HG02943 (cell line): ENCODE results near the gene HSD3B2.
"Not testable (repeated sequence)": the region's sequence is repeated elsewhere in the genome, so short reads cannot be mapped to it uniquely, and the experiment has no call there.

Experiments used
- ATAC-seq: cut with Tn5 transposase; IDR thresholded peaks from one replicate; pipeline ENCODE4 v1.9.1; 2021; ENCODE audit warnings: mild to moderate bottlenecking, low read depth, moderate library complexity; ENCODE audit not compliant: unreplicated experiment

The HSD3B2 gene

DNA sequence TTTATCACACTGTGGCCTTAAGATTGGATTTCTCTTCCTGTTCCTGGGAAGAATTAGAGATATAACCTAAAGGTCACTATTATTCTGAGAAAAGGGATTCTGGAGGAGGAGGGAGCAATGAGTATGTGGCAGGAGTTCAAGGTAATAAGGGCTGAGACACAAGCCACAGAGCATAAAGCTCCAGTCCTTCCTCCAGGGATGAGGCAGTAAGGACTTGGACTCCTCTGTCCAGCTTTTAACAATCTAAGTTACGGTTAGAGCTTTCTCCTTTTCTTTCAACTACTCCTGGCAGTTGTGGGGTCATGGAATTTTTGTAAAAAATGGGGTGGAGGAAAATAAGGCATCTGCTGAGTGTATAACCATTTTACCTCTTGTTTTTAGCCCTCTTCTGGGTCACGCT is at the start of gene HSD3B2:
Gene HSD3B2 (plus strand): TSS at position 201 of the 400 bp plus-strand sequence. CDS start 270 bp downstream, outside the sequence.
- no peak for ATAC-seq

DNA sequence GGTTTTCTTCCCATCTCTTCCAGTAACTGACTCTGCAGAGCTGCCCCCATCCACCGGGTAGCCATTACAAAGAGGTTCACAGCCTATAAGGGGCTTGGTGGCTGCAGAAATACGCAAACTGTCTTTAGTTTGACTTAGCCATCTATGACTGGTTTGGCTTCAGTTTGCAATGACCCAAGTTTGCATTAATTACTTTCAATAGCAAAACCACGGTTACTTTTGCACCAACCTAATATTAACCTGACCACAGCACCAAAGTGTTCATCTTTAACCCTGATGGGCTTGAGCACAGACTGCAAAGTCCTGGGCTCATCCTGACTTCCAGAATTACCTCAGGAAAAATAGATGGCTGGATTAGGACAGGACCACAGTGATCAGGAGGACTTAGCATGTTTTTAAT is 48.5 kb upstream of the HSD3B2 start:
- ATAC-seq: peak; percentile 80

DNA sequence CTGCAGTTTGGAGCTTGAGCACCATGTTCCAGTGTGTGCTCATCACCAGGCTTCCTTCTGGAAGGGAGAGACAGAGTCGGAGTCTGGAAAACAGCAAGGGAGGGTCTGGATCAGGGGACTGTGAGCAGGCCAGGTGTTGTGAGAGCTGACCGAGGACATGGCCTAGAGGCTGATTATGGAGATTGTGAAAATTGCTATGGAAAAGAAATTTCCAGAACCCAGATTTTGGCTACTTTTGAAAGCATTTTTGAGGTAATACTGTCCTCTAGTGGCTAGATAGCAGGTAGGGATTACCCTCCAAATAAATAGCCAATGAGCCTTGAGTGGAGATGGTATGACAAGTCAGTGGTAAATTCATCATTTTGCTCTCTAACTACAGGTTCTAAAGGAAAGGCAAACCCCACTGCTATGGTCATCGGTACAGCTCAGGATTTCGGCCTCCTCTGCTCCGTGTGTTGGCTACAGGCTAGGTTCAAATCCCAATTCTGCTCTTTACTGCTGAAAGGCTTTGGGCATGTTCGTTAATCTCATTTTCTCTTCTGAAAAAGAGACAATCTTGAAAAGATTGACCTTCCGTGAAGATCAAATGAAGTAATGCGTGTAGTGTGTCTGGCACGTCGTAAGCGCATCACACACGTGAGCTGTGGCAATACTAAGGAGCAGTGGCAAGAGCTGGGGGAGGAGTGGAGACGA is 47.4 kb upstream of the HSD3B2 start:
- ATAC-seq: no peak

DNA sequence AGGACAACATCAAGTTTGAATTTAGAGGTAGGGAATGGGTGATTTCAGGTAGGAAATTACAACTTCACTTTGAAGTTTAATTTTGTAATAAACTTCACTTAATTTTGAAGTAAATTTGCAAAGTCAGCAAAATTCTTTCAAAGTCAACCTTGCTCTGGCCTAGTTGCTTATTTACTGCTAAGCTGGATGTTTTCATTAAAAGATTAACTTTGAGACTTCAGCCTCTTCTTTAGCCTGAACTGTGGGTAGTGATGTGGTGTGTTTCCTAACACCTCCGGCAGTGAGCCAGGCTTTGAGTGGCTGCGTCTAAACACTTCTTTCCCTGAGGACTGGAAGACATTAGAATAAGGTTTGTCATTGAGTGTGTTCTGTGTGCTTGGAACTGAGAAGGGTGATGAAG is 46.4 kb upstream of the HSD3B2 start, which contains the start of gene HAO2:
Gene HAO2 (plus strand): TSS at position 232 of the 400 bp plus-strand sequence. CDS start 12,301 bp downstream, outside the sequence.
- ATAC-seq: no peak

DNA sequence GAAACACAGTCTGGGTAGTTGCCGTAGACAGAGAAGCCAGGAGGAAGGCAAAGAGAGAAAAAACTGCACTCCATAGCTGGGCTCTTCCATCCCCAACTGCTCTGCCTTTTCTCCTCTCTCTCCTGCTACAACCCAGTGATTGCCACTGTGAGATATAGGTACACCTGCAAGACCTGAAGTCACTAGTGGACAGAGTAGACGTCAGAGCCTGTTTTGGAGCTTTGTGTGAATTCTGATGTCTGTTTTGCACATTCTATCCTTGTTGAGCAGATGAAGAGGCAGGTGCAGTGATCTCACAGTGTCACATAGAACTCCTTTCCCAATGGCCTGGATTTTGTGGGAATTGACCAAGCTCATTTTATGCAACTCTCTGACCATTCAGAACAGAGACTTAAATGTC is 44.2 kb upstream of the HSD3B2 start:
- ATAC-seq: no peak

DNA sequence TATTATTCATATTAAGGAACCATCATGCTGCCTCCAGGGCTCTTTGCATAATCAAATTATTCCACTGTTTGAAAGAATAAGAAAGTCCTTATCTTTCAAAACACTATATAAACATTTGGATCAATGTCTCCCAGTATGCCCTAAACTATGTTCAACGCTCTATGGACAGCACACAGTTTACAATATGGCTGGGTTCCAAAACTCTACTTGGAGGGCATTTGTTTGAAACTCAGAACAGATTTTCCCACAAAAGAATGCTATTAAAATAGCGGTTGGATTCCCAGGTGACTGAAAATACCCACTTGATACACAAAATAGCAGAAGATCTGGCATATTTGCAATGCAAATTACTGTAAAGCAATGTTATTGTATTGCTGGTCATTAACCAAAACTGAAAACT is 43.1 kb upstream of the HSD3B2 start:
- ATAC-seq: no peak

DNA sequence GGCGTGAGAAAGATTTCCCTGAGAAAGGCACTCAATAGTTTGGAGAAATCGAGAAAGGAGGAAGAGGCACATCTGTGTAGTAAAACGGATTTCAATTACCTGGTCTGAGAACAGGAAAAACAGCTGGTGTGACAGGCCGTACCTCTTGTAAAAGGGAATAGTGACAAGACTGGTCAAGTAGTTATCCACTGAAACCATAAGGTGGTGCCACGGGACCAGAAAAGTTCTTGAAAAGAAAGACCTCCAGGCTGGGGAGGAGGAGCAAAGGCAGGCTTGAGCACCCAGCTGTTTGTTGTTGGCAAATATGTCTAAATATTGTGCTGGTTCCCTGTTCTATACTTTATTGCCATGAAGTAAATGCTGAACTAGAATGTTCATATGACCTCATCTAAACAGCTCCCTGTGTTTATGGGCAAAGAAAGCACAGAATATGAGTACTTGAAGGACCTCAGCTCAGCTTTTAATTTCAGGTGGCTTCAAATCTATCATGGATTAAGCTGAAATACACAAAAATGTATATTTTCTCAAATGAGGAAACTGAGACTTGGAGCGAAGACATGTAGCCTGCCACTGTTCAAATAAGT is 42.4 kb upstream of the HSD3B2 start:
- no peak for ATAC-seq

DNA sequence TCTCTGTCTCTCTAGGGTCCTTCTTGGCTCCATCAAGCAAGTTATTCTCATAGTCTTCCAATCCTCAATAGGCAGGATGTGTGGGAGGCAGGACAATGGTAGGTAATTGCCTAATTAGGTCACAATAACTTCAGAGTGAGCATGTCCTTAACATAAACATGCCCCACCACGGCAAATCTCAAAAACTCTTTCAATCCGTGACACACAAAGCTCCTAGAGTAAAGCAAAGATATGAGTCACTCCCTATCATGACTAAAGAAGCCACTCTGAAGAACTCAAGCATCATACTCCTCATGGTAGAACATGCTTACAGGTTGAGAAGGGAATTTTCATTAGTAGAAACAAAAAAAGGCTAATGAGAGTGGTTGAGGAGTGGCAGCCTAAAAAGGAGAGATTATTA is 41.5 kb upstream of the HSD3B2 start:
- no peak for ATAC-seq

DNA sequence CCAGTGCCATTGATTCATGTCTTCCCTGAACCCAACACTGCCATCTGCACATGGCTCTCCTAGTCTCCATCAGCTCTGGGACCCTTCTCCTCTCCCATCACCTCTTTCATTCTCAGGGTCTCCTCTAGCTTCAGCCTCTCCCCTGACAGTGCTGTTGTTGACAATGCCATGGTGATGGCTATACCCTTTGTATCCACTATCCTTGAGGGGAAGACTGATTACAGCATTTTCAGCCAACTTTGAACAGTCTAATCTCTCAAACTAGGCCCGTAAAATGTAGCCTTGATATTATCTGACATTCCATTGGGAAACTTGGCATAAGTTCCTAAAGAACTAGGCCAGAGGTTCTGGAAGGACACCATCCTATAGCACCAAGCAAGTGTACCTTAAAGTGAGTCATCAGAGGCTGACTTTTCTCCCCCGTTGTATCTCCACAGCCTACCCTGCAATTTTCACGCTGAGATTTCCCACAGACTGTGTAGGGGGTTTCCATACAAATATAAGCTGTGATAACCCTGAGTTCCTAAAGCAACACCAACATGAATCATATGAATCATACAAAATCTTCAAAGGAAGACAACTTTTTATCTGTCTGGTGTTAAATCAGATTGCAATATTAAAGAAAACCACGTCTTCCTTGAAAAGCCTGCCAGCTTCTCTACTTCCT is 40.6 kb upstream of the HSD3B2 start:
- ATAC-seq: no peak

DNA sequence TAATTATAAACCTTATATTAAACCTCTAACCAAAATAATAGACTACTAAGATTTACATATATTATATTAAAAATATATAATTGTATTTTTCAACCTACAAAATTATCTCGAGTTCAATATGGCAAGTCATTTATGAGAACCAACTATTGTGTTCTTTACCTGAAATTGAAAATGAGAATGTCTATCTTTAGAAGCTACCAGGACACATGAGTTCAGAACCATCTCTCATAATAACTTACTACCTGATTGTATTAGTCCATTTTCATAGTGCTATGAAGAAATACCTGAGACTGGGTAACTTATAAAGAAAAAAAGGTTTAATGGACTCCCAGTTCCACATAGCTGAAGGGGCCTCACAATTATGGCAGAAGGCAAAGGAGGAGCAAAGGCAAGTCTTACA is 39.6 kb upstream of the HSD3B2 start:
- ATAC-seq: no peak

DNA sequence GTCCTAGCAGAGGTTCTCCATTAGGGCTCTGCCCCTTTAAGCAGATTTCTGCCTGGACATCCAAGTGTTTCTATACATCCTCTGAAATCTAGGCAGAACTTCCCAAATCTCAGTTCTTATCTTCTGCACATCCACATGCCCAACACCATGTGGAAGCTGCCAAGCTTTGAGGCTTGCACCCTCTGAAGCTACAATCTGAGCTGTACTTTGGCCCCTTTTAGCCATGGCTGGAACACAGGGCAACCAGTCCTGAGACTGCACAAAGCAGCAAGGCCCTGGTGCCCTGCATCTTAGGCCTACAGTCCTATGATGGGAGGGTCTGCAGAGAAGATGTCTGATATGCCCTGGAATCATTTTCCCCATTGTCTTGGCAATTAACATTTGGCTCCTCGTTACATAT is 38.4 kb upstream of the HSD3B2 start:
- ATAC-seq: no peak

DNA sequence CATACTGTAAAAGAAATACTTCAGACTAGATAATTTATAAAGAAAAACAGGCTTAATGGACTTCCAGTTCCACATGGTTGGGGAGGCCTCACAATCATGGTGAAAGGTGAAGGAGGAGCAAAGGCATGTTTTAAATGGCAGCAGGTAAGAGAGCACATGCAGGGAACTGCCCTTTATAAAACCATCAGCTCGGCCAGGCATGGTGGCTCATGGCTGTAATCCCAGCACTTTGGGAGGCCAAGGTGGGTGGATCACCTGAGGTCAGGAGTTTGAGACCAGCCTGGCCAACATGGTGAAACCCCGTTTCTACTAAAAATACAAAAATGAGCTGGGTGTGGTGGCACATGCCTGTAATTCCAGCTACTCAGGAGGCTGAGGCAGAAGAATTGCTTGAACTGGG is 37.4 kb upstream of the HSD3B2 start:
- ATAC-seq: not testable (repeated sequence)

DNA sequence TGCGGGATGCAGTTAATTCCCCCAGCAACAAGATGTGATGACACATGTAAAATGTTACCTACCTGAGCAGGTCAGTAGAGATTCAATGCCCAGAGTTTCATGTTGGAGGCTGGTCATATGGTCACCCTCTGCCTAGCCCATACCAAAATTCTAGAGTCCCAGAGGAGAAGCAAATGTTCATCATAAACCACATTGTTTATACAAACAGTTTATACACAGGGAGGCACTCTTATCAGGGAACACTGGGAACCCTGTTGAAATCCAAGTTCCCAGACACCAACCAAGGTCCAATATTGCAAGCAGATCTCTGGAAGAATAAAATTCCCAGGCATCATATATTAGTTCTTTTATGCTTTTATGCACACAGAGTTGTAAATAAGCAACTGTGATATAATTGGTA is 35.8 kb upstream of the HSD3B2 start:
- no peak for ATAC-seq

DNA sequence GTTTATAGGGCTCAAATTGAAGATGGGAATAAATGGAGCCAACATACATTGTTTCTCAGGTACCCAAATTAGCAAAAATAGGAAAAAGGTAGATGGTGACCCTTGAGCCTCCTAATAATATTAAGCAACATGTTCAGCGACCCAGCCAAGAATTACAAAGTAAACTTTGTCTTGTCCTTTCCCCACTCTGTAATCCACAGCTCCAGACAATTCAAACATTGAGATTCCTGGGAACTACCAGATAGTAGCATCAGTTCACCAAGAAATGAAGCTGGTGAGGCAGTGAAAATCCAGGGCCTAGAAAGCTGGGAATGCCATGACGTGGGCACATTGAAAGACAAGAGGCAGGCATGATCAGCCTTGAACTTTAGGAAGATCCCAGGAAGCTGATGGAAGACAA is 34.6 kb upstream of the HSD3B2 start:
- no peak for ATAC-seq

DNA sequence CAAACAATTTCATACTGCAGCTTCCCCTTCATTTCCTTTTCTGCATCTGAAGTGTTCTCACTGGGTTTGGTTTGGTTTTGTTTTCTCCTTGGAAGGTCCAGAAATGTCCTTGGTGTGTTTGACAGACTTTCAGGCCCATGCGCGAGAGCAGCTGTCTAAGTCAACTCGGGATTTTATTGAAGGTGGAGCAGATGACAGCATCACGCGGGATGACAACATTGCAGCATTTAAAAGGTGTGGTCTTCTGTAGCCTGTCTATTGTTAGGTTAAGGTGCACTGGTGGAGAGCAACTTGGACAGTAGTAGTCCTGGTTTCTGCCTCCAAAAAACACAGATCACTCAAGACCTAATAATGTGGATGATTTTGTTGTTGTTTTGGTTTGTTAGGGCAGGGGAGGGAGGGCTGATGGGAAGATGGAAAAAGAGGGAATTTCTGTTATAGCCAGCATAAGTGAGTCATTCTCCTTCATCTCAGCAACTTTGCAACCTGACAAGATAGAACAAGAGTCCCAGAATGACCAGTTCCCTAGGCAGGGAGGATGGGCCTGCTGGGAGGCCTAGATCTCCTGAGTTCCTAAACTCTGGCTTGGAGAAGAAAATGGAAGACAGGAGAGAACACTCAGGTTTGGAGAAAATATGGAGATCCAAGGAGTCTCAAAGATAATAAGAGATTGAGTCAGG is 33.8 kb upstream of the HSD3B2 start:
- ATAC-seq: no peak

DNA sequence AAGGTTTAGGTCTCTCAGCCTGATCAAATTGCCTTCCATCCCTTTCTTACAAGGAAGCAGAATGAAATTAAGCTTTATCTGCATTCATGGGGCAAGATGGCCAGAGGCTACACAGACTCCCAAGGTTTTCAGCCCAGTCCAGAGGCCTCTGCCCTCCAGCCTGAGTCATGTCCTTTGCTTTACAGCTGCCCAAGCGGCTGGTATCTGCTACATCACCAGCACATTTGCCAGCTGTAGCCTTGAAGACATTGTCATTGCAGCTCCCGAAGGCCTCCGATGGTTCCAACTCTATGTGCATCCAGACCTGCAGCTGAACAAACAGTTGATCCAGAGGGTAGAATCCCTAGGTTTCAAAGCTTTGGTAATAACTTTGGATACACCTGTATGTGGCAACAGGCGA is 30.4 kb upstream of the HSD3B2 start:
- ATAC-seq: no peak

DNA sequence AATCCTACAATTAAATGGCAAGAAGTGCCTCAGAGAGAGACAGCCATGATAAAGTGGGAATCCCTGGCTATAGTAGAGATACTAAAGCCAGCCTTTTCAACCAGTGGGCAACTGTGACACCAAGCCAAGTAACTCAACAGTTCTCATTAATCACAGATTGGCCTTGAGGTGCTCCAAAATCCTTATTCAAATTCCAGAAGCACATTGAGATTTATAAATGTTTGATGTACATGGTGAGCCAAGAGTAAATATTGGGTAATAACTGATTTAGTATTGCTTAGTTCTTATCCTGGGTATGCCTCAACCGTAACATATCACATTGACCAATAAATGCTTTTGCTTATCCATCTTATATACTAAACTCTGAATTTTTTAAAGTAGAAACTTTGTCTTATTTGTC is 29.3 kb upstream of the HSD3B2 start:
- ATAC-seq: no peak

DNA sequence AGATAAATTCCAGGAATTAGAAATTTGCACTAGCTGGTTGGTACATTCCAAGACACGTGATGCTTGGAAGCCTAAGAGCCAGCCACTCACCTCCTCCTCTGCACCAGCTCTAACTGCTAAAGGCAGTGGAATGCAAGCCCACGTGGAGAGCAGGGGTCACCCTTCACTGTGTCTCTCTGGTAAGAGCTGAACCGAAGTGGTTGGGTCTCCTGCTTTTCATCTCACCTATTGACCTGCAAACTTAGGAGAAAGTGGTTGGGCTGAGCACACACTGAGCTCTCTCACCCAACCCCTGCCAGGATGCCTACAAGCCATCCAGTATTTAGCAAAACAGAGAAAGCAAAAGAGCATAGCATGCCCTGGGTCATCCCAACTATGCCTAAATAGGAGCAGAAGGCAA is 27.1 kb upstream of the HSD3B2 start:
- ATAC-seq: no peak

DNA sequence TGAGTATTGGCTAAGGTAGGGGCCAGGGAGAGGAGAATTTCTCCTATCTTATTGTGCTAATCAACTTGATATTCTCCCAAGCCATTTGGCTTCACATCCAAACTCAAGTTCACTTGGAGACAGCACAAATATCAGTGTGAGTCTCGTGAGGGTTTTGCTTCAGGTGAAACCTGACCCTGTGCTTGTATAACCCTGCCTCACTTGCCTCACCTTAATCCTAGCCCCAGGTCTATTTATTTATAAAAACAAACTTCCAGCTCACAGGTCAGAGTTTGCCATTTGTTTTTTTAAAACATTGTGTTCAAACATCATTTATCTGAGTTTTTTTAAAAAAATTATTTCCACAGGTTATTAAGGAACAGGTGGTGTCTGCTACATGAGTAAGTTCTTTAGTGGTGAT is 26.5 kb upstream of the HSD3B2 start:
- no peak for ATAC-seq

DNA sequence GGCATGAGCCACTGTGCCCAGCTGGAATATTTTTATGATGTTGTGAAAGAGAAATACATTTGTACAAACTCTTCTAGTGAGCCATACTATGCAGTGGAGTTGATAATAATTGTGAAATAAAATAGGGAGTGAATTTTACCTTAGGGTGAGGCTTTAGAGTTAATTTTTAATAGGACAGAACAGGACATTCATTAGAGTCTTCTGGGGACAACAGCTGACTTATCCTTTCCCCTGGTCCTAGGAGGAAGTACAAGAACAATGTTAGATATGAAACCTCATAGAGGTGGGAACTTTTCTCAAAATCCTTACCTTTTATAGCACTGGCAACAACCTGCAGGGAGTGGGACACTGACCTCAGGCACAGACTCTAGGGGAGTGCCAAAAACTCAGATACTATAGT is 24.4 kb upstream of the HSD3B2 start:
- ATAC-seq: no peak

DNA sequence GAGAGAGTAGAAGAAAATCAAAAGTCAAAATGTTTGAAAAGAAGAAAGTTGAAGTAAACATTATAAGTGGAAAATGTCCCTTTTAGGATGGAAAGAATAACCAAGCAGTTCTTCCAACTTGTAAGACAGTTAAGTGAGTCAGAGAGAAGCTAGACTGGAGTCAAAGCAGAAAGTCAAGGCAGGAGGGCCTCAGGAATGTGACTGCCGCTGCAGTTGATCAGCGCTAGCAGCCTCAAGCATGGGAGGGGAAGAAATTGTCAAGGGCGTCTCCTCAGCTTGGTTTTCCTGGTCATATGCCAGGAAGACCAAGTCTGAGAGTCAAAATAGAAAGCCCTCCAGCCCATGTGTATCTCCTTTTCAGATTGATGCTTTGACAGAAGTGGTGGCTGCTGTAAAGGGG is 23.2 kb upstream of the HSD3B2 start:
- no peak for ATAC-seq
